GM21367 (cell line): ENCODE results near the gene TMEFF1.
A peak's percentile ranks its signal among the peaks of the same experiment; 100 is the strongest.

ENCODE experiments used
- ATAC-seq: cut with Tn5 transposase; IDR thresholded peaks from one replicate; pipeline ENCODE4 v1.9.1; 2021; ENCODE audit not compliant: unreplicated experiment

TMEFF1 gene

GRCh38 chr9:100600521-100601079, 127.7 kb downstream of the TMEFF1 start:
- ATAC-seq = no peak

DNA sequence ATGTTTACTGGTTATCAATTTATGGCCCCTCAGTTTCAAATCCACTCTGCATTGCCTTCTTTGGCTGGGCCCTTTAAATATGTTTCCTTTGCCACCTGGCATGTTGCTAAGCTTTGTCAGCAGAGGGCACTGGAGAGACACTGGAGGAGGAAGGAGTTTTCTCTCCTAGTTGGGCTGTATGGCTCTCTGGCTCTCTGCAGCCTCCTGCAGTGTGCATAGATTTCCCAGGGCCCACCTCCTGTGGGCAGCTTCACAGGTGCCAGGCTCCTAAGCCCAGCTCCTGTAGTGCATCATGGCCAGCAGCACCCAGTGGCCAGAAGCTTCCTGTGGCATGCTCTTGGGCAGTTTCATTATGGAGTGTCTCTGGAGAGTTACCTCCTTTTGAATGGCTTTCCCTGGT, 128.3 kb downstream of the TMEFF1 start:
- peak; percentile 70 for ATAC-seq

DNA sequence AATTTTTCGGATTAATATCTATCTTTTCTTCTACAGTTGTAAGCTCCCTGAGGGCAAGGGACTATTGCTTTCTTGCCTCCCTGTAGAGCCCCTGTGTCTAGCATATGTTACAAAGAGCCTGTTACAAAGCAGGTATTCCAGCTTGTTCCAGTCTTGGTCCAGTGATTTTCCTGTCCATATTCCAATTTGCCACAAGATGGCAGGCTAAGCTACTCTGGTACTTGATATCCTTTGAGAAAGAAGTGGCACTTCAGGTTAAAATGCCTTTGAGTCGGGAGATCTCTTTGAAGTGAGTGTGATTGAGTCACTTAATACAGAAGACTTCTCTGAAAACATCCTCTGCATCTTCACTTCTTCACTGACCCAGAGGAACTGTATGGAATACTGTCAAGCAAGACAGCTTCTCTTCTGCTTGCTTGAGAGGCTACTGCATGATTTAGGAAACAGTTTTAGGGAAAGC, 129.4 kb downstream of the TMEFF1 start:
- ATAC-seq = no peak

DNA sequence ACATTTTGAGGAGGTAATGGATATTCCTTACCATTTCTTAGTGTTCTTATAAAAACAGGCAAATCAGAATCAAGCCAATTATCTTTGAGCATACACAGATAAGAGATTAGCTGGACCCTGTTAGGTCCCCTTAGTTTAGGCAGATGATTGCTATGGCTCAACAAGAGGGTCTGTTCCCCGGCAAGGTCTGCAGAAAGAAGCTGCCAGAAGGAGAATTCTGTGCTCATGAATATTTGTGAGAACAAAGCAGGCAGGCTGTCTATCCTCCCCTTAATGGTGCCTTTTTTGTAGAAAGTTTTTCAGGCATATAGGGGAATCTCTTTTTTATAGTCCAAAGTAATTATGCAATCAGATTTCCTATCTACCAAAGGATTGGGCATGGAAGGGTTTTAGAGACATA, 132.5 kb downstream of the TMEFF1 start:
- ATAC-seq = no peak

DNA sequence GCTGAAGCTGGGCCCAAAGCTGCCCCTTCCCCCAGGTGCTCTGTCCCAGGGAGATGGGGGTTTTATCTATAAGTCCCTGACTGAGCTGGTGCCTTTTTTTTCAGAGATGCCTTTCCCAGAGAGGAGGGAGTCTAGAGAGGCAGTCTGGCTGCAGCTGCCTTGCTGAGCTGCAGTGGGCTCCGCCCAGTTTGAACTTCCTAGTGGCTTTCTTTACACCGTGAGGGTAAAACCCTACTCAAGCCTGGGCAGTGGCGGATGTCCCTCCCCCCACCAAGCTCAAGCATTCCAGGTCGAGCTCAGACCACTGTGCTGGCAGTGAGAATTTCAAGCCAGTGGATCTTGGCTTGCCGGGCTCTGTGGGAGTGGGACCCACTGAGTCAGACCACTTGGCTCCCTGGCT, 146.2 kb downstream of the TMEFF1 start:
- ATAC-seq = no peak

DNA sequence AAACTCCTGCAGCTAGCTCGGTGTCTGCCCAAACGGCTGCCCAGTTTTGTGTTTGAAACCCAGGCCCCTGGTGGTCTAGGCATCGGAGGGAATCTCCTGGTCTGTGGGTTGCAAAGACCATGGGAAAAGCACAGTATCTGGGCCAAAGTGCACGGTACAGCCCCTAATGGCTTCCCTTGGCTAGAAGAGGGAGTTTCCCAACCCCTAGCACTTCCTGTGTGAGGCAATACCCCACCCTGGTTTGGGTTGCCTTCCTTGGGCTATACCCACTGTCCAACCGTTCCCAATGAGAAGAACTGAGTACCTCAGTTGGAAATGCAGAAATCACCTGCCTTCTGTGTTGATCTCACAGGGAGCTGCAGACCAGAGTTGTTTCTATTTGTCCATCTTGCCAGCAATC, 146.7 kb downstream of the TMEFF1 start:
- ATAC-seq = no peak

DNA sequence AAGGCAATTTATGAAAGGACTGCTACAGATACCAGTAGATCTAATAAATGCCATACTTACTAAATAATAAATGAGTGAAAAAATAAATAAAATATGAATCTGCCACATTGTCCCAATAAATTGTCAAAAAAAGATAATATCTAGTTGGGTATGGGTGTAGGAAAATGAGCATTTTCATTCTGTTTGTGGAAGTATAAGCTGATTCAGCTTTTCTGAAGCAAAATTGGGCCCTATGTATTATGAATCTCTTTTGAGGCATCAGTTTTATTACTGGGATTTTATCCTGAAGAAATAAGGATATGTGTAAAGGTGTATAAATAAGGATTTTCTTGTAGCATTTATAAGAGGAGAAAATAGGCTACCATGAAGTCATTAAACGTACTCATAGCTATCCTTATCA, 151.0 kb downstream of the TMEFF1 start:
- no peak for ATAC-seq

DNA sequence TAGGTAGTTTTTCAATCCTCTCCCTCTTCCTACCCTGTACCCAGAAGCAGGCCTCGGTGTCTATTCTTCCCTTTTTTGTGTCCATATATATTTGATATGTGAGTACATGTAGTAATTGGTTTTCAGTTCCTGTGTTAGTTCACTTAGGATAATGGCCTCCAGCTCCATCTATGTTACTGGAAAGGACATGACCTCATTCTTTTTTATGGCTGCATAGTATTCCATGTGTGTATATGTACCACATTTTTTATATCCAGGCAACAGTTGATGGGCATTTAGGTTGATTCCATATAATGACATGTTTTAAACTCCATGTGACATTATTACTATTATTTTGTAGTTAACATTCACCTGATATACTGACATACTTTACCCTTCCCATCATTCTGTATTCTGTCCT, 154.0 kb downstream of the TMEFF1 start:
- ATAC-seq = no peak
